LNCAP (cell line): Measurements from ENCODE around the gene GALNT10.

ENCODE experiments used
- TF ChIP-seq, protein P1 (sequence below): fragments of 450-650 bp; IDR thresholded peaks from 2 replicates; pipeline ENCODE4 v1.5.1; 2017; ENCODE audit warnings: mild to moderate bottlenecking

The GALNT10 gene

DNA sequence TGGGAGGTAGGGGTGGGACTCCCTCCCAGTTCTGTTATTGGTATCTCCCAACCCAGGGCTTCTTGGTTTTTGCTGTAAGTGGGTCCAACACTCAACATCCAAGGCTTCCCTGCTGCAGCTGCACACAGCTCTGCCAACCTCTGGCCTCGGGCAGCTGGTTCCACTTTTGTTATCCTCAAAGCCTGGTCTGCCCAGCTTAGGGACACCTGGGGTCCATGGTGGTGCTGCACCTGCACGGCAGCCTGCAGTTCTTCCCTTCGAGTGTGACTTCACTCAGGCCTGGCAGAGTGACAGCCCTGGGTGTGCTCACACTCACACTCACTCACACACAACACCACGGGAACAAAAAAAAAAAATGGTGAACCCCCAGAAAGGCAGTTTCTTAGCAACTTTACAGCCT is 239.9 kb downstream of the GALNT10 start:
- TF ChIP-seq, protein P1, sequence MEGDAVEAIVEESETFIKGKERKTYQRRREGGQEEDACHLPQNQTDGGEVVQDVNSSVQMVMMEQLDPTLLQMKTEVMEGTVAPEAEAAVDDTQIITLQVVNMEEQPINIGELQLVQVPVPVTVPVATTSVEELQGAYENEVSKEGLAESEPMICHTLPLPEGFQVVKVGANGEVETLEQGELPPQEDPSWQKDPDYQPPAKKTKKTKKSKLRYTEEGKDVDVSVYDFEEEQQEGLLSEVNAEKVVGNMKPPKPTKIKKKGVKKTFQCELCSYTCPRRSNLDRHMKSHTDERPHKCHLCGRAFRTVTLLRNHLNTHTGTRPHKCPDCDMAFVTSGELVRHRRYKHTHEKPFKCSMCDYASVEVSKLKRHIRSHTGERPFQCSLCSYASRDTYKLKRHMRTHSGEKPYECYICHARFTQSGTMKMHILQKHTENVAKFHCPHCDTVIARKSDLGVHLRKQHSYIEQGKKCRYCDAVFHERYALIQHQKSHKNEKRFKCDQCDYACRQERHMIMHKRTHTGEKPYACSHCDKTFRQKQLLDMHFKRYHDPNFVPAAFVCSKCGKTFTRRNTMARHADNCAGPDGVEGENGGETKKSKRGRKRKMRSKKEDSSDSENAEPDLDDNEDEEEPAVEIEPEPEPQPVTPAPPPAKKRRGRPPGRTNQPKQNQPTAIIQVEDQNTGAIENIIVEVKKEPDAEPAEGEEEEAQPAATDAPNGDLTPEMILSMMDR: no peak

DNA sequence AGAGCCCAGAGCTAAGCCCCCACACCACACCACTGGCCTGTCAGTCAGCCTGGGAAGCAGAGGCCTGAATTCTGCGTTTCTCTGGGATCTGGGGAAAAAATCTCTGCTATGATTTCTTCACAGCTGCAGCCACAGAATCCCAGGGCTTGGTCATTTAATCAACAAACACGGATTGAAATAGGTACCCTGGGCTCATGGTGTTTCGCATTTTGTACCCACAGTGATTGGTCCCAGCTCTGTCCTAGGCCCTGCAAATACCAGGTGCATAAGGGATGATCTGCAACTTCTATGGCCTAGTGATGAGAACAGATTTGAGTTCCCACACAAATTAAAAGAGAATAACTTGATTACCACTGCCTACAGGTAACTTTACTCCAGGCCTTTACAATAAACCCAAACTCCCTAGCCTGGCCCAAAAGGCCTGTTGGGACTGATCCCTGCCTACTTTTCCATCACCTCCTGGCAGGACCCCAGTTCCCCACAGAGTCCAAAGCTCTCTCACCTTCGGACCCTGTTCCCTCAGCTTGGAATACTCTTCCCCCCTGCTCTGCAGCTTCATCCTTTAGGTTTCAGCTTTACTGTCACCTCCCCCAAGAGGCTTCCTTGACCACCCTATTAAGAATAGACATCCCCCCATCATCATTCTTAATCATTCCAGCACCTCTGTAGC is 240.6 kb downstream of the GALNT10 start:
- TF ChIP-seq, protein P1: no peak

DNA sequence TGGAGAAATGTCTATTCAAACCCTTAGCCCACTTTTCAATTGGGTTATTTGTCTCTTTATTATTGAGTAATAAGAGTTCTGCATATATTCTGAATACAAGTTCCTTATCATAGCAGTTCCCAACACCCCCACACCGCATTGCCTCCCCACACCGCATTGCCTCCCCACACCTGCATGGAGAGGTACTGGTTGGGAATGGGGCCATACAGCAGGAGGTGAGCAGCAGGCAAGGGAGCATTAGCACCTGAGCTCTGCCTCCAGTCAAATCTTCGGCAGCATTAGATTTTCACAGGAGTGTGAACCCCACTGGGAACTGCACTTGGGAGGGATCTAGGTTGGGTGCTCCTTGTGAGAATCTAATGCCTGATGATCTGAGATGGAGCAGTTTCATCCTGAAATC is 244.7 kb downstream of the GALNT10 start:
- TF ChIP-seq, protein P1: no peak

DNA sequence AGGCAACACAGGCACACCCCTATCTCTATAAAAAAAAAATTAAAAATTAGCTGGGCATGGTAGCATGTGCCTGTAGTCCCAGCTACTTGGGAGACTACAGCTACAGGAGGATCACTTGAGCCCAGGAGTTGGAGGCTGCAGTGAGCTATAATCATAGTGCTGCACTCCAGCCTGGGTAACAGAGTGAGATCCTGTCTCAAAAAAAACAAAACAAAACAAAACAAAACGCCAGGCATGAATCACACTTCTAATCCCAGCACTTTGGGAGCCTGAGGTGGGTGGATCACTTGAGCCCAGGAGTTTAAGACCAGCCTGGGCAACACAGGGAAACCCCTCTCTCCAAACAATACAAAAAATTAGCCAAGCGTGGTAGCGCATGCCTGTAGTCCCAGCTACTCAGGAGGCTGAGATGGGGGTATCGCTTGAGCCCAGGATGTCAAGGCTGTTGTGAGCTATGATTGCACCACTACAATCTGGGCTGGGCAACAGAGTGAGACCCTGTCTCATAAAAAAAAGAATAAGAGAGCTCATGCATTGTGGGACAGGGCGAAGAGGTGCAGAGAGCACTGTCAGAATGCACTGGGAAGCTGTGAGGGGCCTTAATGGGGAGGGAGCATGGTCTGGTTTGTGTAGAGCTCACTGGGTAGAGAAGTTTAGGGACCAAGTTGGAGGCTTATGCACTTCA is 246.9 kb downstream of the GALNT10 start:
- TF ChIP-seq, protein P1: no peak

DNA sequence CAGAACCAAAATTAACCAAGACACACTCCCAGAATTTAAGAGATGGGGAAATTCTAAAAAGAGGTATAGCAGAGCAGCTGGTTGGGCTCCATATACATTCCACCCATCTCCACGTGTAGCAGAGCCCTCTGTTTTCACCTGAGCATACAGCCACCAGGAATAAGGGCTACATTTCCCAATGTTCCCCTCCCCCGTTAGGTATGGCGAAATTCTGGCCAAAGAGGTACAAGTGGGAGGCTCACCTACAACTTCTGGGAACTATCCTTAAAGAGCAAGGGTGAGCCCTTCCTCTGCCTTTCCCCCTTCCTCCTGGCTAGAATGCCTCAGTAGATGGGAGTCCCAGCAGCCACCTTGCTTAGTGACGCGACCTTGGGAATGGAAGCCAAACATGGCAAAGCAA is 250.0 kb downstream of the GALNT10 start:
- TF ChIP-seq, protein P1: no peak

DNA sequence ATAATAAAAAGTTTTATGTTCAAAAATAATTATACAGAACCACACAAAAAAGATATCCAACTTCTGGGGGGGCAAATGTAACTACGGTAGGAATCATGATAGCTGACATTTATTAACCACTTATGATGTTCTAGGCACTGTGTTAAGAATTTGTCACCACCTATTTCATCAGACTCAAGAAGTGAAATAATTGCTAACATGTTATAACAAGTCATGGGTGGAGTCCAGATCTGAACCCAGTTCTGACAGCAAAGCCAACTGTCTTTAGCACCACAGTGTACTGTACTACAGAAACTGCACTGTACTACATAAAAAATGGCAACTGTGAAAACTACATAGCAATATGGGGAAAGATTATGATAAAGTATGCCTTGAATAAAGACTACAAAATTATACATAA is 252.3 kb downstream of the GALNT10 start:
- TF ChIP-seq, protein P1: no peak

DNA sequence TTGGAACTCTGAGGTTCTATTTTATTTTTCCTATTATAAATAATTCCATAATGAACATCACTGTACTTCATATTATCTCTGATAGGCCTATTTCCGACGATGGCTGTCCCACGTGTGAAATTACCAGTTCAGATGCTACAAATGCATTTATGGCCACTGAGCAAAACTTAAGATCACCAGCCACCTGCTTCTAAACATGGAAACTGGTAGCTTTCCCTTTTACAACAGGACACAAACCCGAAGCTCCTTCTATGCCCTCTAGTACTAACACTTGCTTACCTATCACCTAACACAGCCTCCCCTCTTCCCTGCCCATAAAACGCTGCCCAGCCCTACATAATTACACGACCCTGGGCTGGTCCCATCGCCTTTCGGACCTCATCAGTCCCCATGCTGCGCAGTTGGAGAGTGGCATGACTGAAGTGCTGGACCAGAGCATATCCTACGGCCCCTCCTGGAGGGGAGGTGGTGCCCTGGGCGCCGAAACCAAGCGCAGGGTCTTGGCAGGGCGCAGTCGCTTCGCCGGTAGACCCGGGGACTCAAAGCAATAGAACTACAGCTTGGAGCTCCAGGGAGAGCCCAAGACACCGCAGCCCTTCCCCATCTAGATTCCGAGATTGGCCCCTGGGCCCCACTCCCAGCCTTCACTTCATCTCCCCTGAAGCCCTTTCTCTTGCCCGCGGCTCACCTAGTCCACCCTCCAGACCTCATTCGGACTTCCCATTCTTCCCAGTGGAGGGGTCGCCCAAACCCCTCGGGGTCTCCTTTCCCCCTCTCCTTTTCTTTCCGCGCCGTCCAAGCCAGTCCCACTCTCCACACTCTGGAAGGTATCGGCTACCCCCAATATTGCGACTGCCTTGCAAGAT is 254.3 kb downstream of the GALNT10 start:
- TF ChIP-seq, protein P1: no peak
